ENCODE data around the gene PRDM15. TPM values are rescaled to one million over a fixed set of nuclear protein-coding genes. Genes with fewer than 3 reads are reported as not detected.

PRDM15 gene
- total RNA-seq, 1 donor from 2014 or later = 5.4 TPM

GRCh38 chr21:41867313-41867712, 11.8 kb downstream of the PRDM15 start:
- H3K4me3 ChIP-seq (ENCODE audit: low read depth, low read length) = no peak overlapping the region
- H3K27me3 ChIP-seq (ENCODE audit: control insufficient read depth, insufficient read depth, low read length) = no peaks in the 10 kb centered on the region
- no peaks in the 10 kb centered on the region for H3K36me3 ChIP-seq (ENCODE audit: control insufficient read depth, insufficient read depth, low read length)
- DNase-seq (ENCODE audit: low read depth) = no peak
- TF ChIP-seq CTCF (IDR thresholded peaks at IDR 0.05; ENCODE audit: insufficient read depth, low read length, poor library complexity, severe bottlenecking) = no peak

- TF ChIP-seq CTCF (IDR thresholded peaks at IDR 0.05; ENCODE audit: insufficient read depth, low read length, poor library complexity, severe bottlenecking) = no peak
- Histone ChIP-seq H3K27me3 (ENCODE audit: control insufficient read depth, insufficient read depth, low read length) (no peaks in the 10 kb centered on the region), H3K4me3 (ENCODE audit: low read depth, low read length) (no peak overlapping the region), H3K36me3 (ENCODE audit: control insufficient read depth, insufficient read depth, low read length) (no peaks in the 10 kb centered on the region)
- no peak for DNase-seq (ENCODE audit: low read depth)
Observed at GRCh38 chr21:41866274-41866809, 12.8 kb downstream of the PRDM15 start.

DNA sequence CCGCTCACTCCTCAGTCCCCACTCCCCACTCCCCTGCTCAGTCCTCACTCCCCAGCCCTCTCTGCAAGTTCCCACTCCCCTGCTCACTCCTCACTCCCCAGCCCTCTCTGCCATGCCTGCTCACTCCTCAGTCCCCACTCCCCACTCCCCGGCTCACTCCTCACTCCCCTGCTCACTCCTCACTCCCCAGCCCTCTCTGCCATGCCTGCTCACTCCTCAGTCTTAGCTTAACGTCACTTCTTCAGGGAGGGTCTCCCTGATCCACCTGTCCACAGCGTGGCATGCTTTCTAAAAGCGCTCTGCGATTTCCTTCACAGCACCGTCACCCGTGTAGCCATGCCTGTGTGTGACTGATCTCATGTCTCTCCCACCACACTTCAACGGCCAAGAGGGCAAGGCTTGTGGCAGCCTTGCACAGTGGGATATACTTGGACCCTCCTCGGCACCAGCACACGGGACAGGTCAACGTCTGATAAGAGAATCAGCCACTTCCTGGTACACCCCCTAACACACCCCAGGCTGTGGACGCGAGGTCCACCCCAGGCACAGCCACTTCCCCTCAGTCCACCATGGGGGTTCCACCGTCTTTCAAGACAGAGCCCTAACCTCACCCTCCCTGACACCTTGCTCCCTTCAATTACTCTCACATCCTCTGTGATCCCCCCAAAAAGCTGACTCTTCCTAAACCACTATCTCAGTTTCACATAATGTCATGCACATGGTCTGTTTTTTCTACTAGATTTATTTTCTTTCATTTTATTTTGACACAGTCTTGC, 14.0 kb downstream of the PRDM15 start:
- H3K36me3 ChIP-seq (ENCODE audit: control insufficient read depth, insufficient read depth, low read length) = no peaks in the 10 kb centered on the region
- no peak for TF ChIP-seq CTCF (IDR thresholded peaks at IDR 0.05; ENCODE audit: insufficient read depth, low read length, poor library complexity, severe bottlenecking)

GRCh38 chr21:41864311-41865001, 14.7 kb downstream of the PRDM15 start:
- no peaks in the 10 kb centered on the region for H3K27me3 ChIP-seq (ENCODE audit: control insufficient read depth, insufficient read depth, low read length)
- no peak for DNase-seq (ENCODE audit: low read depth)
- no peak for TF ChIP-seq CTCF (IDR thresholded peaks at IDR 0.05; ENCODE audit: insufficient read depth, low read length, poor library complexity, severe bottlenecking)
- H3K4me3 ChIP-seq (ENCODE audit: low read depth, low read length) = no peak overlapping the region
- H3K36me3 ChIP-seq (ENCODE audit: control insufficient read depth, insufficient read depth, low read length) = peaks cover 2% of the 10 kb centered on the region

More for the DNA sequence above, 14.0 kb downstream of the PRDM15 start:
- Histone ChIP-seq H3K4me3 (ENCODE audit: low read depth, low read length) (no peak overlapping the region), H3K27me3 (ENCODE audit: control insufficient read depth, insufficient read depth, low read length) (no peaks in the 10 kb centered on the region)
- DNase-seq (ENCODE audit: low read depth) = no peak

GRCh38 chr21:41863439-41863740, 15.8 kb downstream of the PRDM15 start:
- no peak for DNase-seq (ENCODE audit: low read depth)
- H3K27me3 ChIP-seq (ENCODE audit: control insufficient read depth, insufficient read depth, low read length) = no peaks in the 10 kb centered on the region
- peaks cover 2% of the 10 kb centered on the region for H3K36me3 ChIP-seq (ENCODE audit: control insufficient read depth, insufficient read depth, low read length)
- no peak for TF ChIP-seq CTCF (IDR thresholded peaks at IDR 0.05; ENCODE audit: insufficient read depth, low read length, poor library complexity, severe bottlenecking)
- no peak overlapping the region for H3K4me3 ChIP-seq (ENCODE audit: low read depth, low read length)

Data from kidney epithelial cell (primary cell).